Endodermal cell (in vitro differentiated cells): ENCODE measurements around the gene ARHGAP45. TPM values are rescaled to one million over a fixed set of nuclear protein-coding genes. Genes with fewer than 3 reads are reported as not detected.

Experiments
- DNase-seq: peaks from one replicate; pipeline ENCODE4 v3.0.0-alpha.2; 2017
- H3K27ac ChIP-seq: 2 replicates; pipeline ENCODE4 v1.5.1; 2013; ENCODE audit warnings: mild to moderate bottlenecking, low read depth, low read length, moderate library complexity
- H3K27me3 ChIP-seq: 2 replicates; pipeline ENCODE4 v1.6.1; 2013; ENCODE audit warnings: mild to moderate bottlenecking, low read length, moderate library complexity; ENCODE audit not compliant: insufficient read depth, control insufficient read depth, poor library complexity, severe bottlenecking
- H3K36me3 ChIP-seq: 2 replicates; pipeline ENCODE4 v1.7.0; 2013; ENCODE audit warnings: mild to moderate bottlenecking, low read length, moderate library complexity; ENCODE audit not compliant: control insufficient read depth, insufficient read depth
- H3K4me1 ChIP-seq: one replicate; pipeline ENCODE4 v1.7.0; 2013; ENCODE audit warnings: low read length; ENCODE audit not compliant: control insufficient read depth, insufficient read depth
- H3K4me3 ChIP-seq: 2 replicates; pipeline ENCODE4 v1.5.1; 2013; ENCODE audit warnings: mild to moderate bottlenecking, low read length, moderate library complexity
- H3K9ac ChIP-seq: 2 replicates; pipeline ENCODE4 v1.6.1; 2013; ENCODE audit warnings: mild to moderate bottlenecking, low read length, moderate library complexity; ENCODE audit not compliant: poor library complexity, severe bottlenecking; ENCODE audit errors: extremely low read depth
- H3K9me3 ChIP-seq: 2 replicates; pipeline ENCODE4 v1.6.1; 2013; ENCODE audit warnings: mild to moderate bottlenecking, low read length, moderate library complexity; ENCODE audit not compliant: control insufficient read depth
- H3K27ac Mint-ChIP-seq: 2 replicates; pipeline ENCODE4 v1.8.0; 2020; ENCODE audit warnings: mixed read lengths
- H3K27me3 Mint-ChIP-seq: 2 replicates; pipeline ENCODE4 v1.8.0; 2021; ENCODE audit warnings: mild to moderate bottlenecking, mixed read lengths; ENCODE audit not compliant: insufficient read depth
- H3K36me3 Mint-ChIP-seq: 2 replicates; pipeline ENCODE4 v1.8.0; 2020; ENCODE audit warnings: low read depth, mixed read lengths
- H3K4me1 Mint-ChIP-seq: 2 replicates; pipeline ENCODE4 v1.8.0; 2020; ENCODE audit warnings: mixed read lengths
- H3K4me3 Mint-ChIP-seq: 2 replicates; pipeline ENCODE4 v1.8.0; 2020; ENCODE audit warnings: mild to moderate bottlenecking, moderate library complexity, mixed read lengths
- H3K9me3 Mint-ChIP-seq: 2 replicates; pipeline ENCODE4 v1.8.0; 2020; ENCODE audit warnings: mild to moderate bottlenecking, mixed read lengths
- CTCF ChIP-seq: fragments of 200-600 bp; sonication (generic); conservative IDR thresholded peaks from 2 replicates; pipeline ENCODE4 v1.5.0; 2021; ENCODE audit warnings: antibody characterized with exemption, mild to moderate bottlenecking
- whole genome bisulfite sequencing, 2 experiments: methylation state at CpG; one replicate each; pipeline versions ENCODE4 v1.1.5 to v1.1.7; 2013; ENCODE audit warnings: missing lambda C conversion rate in 2 of 2, mixed read lengths in 1 of 2; ENCODE audit not compliant: insufficient coverage in 1 of 2, insufficient read length in 1 of 2; 5-methylcytosine and 5-hydroxymethylcytosine counted together
- total RNA-seq, 2 donors: library from RNA; stranded (reverse); fragmentation: NEBNext Ultra II Directional in 1 of 2; extraction: Animal tissue kit (Norgen Biotek cat#: 25700) in 1 of 2; gene quantifications; 2 replicates in 1 of 2; 3 replicates in 1 of 2; pipeline ENCODE4 v1.2.1, GENCODE V29; 2021

ARHGAP45 gene
- total RNA-seq, 2 donors from 2014 or later = 14.8 to 17.1 TPM

GRCh38 chr19:1116726-1117581 lies 50.0 kb downstream of the ARHGAP45 start:
- TF ChIP-seq CTCF = no peak
- Histone ChIP-seq H3K27ac (no peak overlapping the region), H3K27me3 (no peaks in the 10 kb centered on the region), H3K4me1 (no peaks in the 10 kb centered on the region), H3K9ac (no peak overlapping the region), H3K9me3 (no peaks in the 10 kb centered on the region), H3K36me3 (peaks cover 34% of the 10 kb centered on the region), H3K4me3 (no peak overlapping the region)
- peak; percentile 73 for DNase-seq
- no peak overlapping the region for H3K27ac Mint-ChIP-seq
- no peak overlapping the region for H3K4me3 Mint-ChIP-seq
- H3K36me3 Mint-ChIP-seq = peaks cover 29% of the 10 kb centered on the region
- no peaks in the 10 kb centered on the region for H3K9me3 Mint-ChIP-seq
- H3K27me3 Mint-ChIP-seq = no peaks in the 10 kb centered on the region
- 94% methylated on average over 34 to 52 of the region's 52 CpGs for WGBS, 2 experiments
- no peaks in the 10 kb centered on the region for H3K4me1 Mint-ChIP-seq

GRCh38 chr19:1117654-1118053 lies 50.7 kb downstream of the ARHGAP45 start:
- Mint-ChIP-seq H3K36me3 (peaks cover 29% of the 10 kb centered on the region), H3K4me3 (no peak overlapping the region), H3K9me3 (no peaks in the 10 kb centered on the region), H3K27me3 (no peaks in the 10 kb centered on the region), H3K4me1 (no peaks in the 10 kb centered on the region), H3K27ac (no peak overlapping the region)
- no peaks in the 10 kb centered on the region for H3K9me3 ChIP-seq
- DNase-seq = no peak
- no peaks in the 10 kb centered on the region for H3K4me1 ChIP-seq
- no peaks in the 10 kb centered on the region for H3K27me3 ChIP-seq
- H3K27ac ChIP-seq = no peak overlapping the region
- H3K9ac ChIP-seq = no peak overlapping the region
- peaks cover 32% of the 10 kb centered on the region for H3K36me3 ChIP-seq
- TF ChIP-seq CTCF = no peak
- 95 to 96% methylated on average over 15 to 16 of the region's 16 CpGs for WGBS, 2 experiments
- no peak overlapping the region for H3K4me3 ChIP-seq

GRCh38 chr19:1118999-1119398 lies 52.0 kb downstream of the ARHGAP45 start:
- Histone ChIP-seq H3K9ac (no peak overlapping the region), H3K36me3 (peaks cover 37% of the 10 kb centered on the region), H3K4me1 (no peaks in the 10 kb centered on the region), H3K9me3 (no peaks in the 10 kb centered on the region), H3K27ac (no peak overlapping the region), H3K27me3 (no peaks in the 10 kb centered on the region), H3K4me3 (no peak overlapping the region)
- Mint-ChIP-seq H3K4me1 (no peaks in the 10 kb centered on the region), H3K36me3 (peaks cover 35% of the 10 kb centered on the region), H3K27me3 (no peaks in the 10 kb centered on the region), H3K9me3 (no peaks in the 10 kb centered on the region), H3K27ac (no peak overlapping the region), H3K4me3 (no peak overlapping the region)
- 93 to 95% methylated on average over 31 to 34 of the region's 34 CpGs for WGBS, 2 experiments
- DNase-seq = no peak
- no peak for TF ChIP-seq CTCF
